ENCODE data around the gene OPTN.
"Not testable (repeated sequence)": the region's sequence is repeated elsewhere in the genome, so short reads cannot be mapped to it uniquely, and the experiment has no call there.

- not testable (repeated sequence) for TF ChIP-seq POLR2AphosphoS5 (IDR thresholded peaks at IDR 0.05; ENCODE audit: low read depth, low read length); CTCF (IDR thresholded peaks at IDR 0.05); TCF12 (IDR thresholded peaks at IDR 0.05); RAD21 (IDR thresholded peaks at IDR 0.05; ENCODE audit: low read length)
Measured at GRCh38 chr10:13053208-13053607, 46.8 kb upstream of the OPTN start.

Data from SK-N-SH (cell line).